ENCODE data around the gene ADORA1.

The ADORA1 gene

GRCh38 chr1:203095061-203095690 is 32.4 kb upstream of the ADORA1 start:
- DNase-seq: no peak

GRCh38 chr1:203096566-203096965 is 31.0 kb upstream of the ADORA1 start:
- no peak for DNase-seq

- no peak for DNase-seq
Observed at GRCh38 chr1:203097001-203097400, 30.5 kb upstream of the ADORA1 start.

GRCh38 chr1:203098445-203098844 is 29.1 kb upstream of the ADORA1 start:
- no peak for DNase-seq

GRCh38 chr1:203098914-203099520 is 28.5 kb upstream of the ADORA1 start:
- no peak for DNase-seq

GRCh38 chr1:203099805-203100515 is 27.6 kb upstream of the ADORA1 start:
- DNase-seq: no peak

- DNase-seq: no peak
Observed at GRCh38 chr1:203100516-203100869, 27.0 kb upstream of the ADORA1 start.

- no peak for DNase-seq
Observed at GRCh38 chr1:203101813-203102634, 25.5 kb upstream of the ADORA1 start.

- no peak for DNase-seq
Observed at GRCh38 chr1:203103216-203103615, 24.3 kb upstream of the ADORA1 start.

- no peak for DNase-seq
Observed at GRCh38 chr1:203103829-203104495, 23.6 kb upstream of the ADORA1 start.

GRCh38 chr1:203104789-203105390 is 22.6 kb upstream of the ADORA1 start:
- DNase-seq: no peak

GRCh38 chr1:203112475-203112874 is 15.1 kb upstream of the ADORA1 start:
- DNase-seq: no peak

GRCh38 chr1:203113308-203113707 is 14.2 kb upstream of the ADORA1 start:
- DNase-seq: no peak

- no peak for DNase-seq
Observed at GRCh38 chr1:203114202-203114601, 13.3 kb upstream of the ADORA1 start.

- no peak for DNase-seq
Observed at GRCh38 chr1:203116091-203116820, 11.3 kb upstream of the ADORA1 start.

- DNase-seq: peak; percentile 19
Observed at GRCh38 chr1:203117611-203118575, 9.6 kb upstream of the ADORA1 start.

- no peak for DNase-seq
Observed at GRCh38 chr1:203120325-203121153, 7.0 kb upstream of the ADORA1 start.

- no peak for DNase-seq
Observed at GRCh38 chr1:203121186-203122015, 6.1 kb upstream of the ADORA1 start.

GRCh38 chr1:203122159-203122558 is 5.4 kb upstream of the ADORA1 start:
- DNase-seq: no peak

All from NCI-H526 treated with DMSO at 0.1 percent for 48 hours (cell line).